HEK293T (cell line): Measurements from ENCODE around the gene PRPF39.
"Not testable (repeated sequence)": the region's sequence is repeated elsewhere in the genome, so short reads cannot be mapped to it uniquely, and the experiment has no call there.

Source experiments
- CTCF ChIA-PET: fragments of 350-600 bp; formaldehyde crosslinking; extraction: SDS; loops from one replicate; lab custom pipeline; 2021; ENCODE audit warnings: antibody characterized with exemption, inconsistent platforms; lab: Yijun Ruan, JAX
- POLR2A ChIA-PET: fragments of 350-600 bp; formaldehyde crosslinking; extraction: SDS; loops from one replicate; lab custom pipeline; 2020; ENCODE audit warnings: antibody characterized with exemption, inconsistent platforms; lab: Yijun Ruan, JAX
- DNase-seq: peaks from one replicate; pipeline ENCODE4 v3.0.0; 2012; ENCODE audit warnings: mixed read lengths; ENCODE audit errors: extremely low spot score
- ARNT ChIP-seq: fragments of 450-650 bp; IDR thresholded peaks from 2 replicates; pipeline ENCODE4 v1.6.1; 2017; ENCODE audit warnings: mild to moderate bottlenecking
- BHLHE40 ChIP-seq: fragments of 450-650 bp; IDR thresholded peaks from 2 replicates; pipeline ENCODE4 v1.6.1; 2016; ENCODE audit warnings: mild to moderate bottlenecking, moderate library complexity, borderline replicate concordance
- CTBP1 ChIP-seq: fragments of 450-650 bp; IDR thresholded peaks from 2 replicates; pipeline ENCODE4 v1.6.1; 2016; ENCODE audit warnings: borderline replicate concordance
- ELF4 ChIP-seq: fragments of 450-650 bp; IDR thresholded peaks from 2 replicates; pipeline ENCODE4 v1.6.1; 2017; ENCODE audit warnings: antibody characterized with exemption
- FOXA1 ChIP-seq: fragments of 450-650 bp; IDR thresholded peaks from 2 replicates; pipeline ENCODE4 v1.6.1; 2016; ENCODE audit warnings: mild to moderate bottlenecking
- FOXK2 ChIP-seq: fragments of 450-650 bp; IDR thresholded peaks from 2 replicates; pipeline ENCODE4 v1.6.1; 2016; ENCODE audit warnings: mild to moderate bottlenecking
- FOXM1 ChIP-seq: fragments of 450-650 bp; IDR thresholded peaks from 2 replicates; pipeline ENCODE4 v1.6.1; 2017; ENCODE audit warnings: mild to moderate bottlenecking, borderline replicate concordance
- HDGF ChIP-seq: fragments of 450-650 bp; IDR thresholded peaks from 2 replicates; pipeline ENCODE4 v1.6.1; 2017; ENCODE audit warnings: antibody characterized with exemption, borderline replicate concordance
- L3MBTL2 ChIP-seq: fragments of 450-650 bp; conservative IDR thresholded peaks from 2 replicates; pipeline ENCODE4 v1.6.1; 2016; ENCODE audit warnings: mild to moderate bottlenecking
- LEF1 ChIP-seq: fragments of 450-650 bp; IDR thresholded peaks from 2 replicates; pipeline ENCODE4 v1.6.1; 2017; ENCODE audit warnings: mild to moderate bottlenecking, borderline replicate concordance
- NFRKB ChIP-seq: fragments of 450-650 bp; IDR thresholded peaks from 2 replicates; pipeline ENCODE4 v1.6.1; 2016; ENCODE audit warnings: mild to moderate bottlenecking, moderate library complexity
- PKNOX1 ChIP-seq: fragments of 450-650 bp; IDR thresholded peaks from 2 replicates; pipeline ENCODE4 v1.6.1; 2016
- SP1 ChIP-seq: fragments of 450-650 bp; IDR thresholded peaks from 2 replicates; pipeline ENCODE4 v1.6.1; 2017
- SUZ12 ChIP-seq: fragments of 450-650 bp; IDR thresholded peaks from 2 replicates; pipeline ENCODE4 v1.6.1; 2016; ENCODE audit warnings: mild to moderate bottlenecking
- TARDBP ChIP-seq: fragments of 450-650 bp; IDR thresholded peaks from 2 replicates; pipeline ENCODE4 v1.6.1; 2016
- ZNF384 ChIP-seq: fragments of 450-650 bp; IDR thresholded peaks from 2 replicates; pipeline ENCODE4 v1.6.1; 2016

PRPF39 gene

GRCh38 chr14:45136399-45136798 lies 52.5 kb downstream of the PRPF39 start:
- POLR2A ChIA-PET: interaction anchor here (0.9 to 4.5 kb wide), 5 partner anchors 11 to 223 kb away, joined by 3 to 32 read pairs (median 5); partner anchors contain the start of genes KLHL28, PRPF39 and TOGARAM1
- DNase-seq: no peak
- TF ChIP-seq SUZ12 (no peak), SP1 (no peak), FOXA1 (no peak), FOXM1 (no peak), NFRKB (no peak), L3MBTL2 (no peak), LEF1 (no peak), ZNF384 (no peak), PKNOX1 (no peak), ARNT (no peak), BHLHE40 (no peak), HDGF (no peak), FOXK2 (no peak), CTBP1 (no peak), ELF4 (no peak), TARDBP (no peak)
- CTCF ChIA-PET: interaction anchor here (0.6 to 1.2 kb wide), 2 partner anchors 95 to 133 kb away, joined by 3 read pairs; no protein-coding TSS in a partner anchor

GRCh38 chr14:45140661-45141187 lies 56.8 kb downstream of the PRPF39 start:
- ChIA-PET POLR2A (interaction anchor here (1.9 kb wide), 1 partner anchor 111 kb away, joined by 4 read pairs; no protein-coding TSS in a partner anchor), CTCF (no interaction called here)
- no peak for DNase-seq
- no peak for TF ChIP-seq TARDBP
- TF ChIP-seq SUZ12: no peak

- DNase-seq, POLR2A ChIA-PET, CTCF ChIA-PET: not testable (repeated sequence)
Observed at GRCh38 chr14:45142083-45142482, 58.2 kb downstream of the PRPF39 start.

GRCh38 chr14:45144658-45145057 lies 60.7 kb downstream of the PRPF39 start:
- no peak for DNase-seq
- CTCF ChIA-PET: no interaction called here
- TF ChIP-seq FOXA1 (no peak), FOXM1 (no peak), PKNOX1 (no peak), NFRKB (no peak), ZNF384 (no peak), BHLHE40 (no peak), CTBP1 (no peak), HDGF (no peak), TARDBP (no peak), LEF1 (no peak)
- POLR2A ChIA-PET: interaction anchor here (0.9 kb wide), 1 partner anchor 10 kb away, joined by 3 read pairs; the partner anchor contains the start of gene FKBP3

- TF ChIP-seq BHLHE40: no peak
- no peak for TF ChIP-seq FOXA1
- no peak for TF ChIP-seq SP1
- TF ChIP-seq L3MBTL2: no peak
- TF ChIP-seq ELF4: no peak
- no peak for TF ChIP-seq NFRKB
- no peak for TF ChIP-seq SUZ12
- no peak for TF ChIP-seq CTBP1
- no peak for TF ChIP-seq HDGF
- TF ChIP-seq ARNT: no peak
- no peak for TF ChIP-seq ZNF384
- DNase-seq: no peak
- ChIA-PET POLR2A (interaction anchor here (0.9 kb wide), 1 partner anchor 11 kb away, joined by 3 read pairs; the partner anchor contains the start of gene FKBP3), CTCF (no interaction called here)
Observed at GRCh38 chr14:45145214-45145613, 61.3 kb downstream of the PRPF39 start.

- TF ChIP-seq BHLHE40 (no peak), ARNT (no peak), FOXK2 (no peak), HDGF (no peak), FOXM1 (no peak), PKNOX1 (no peak), TARDBP (no peak), ELF4 (no peak), SUZ12 (no peak), L3MBTL2 (no peak)
- POLR2A ChIA-PET: no interaction called here
- DNase-seq: no peak
- CTCF ChIA-PET: interaction anchor here (0.7 kb wide), 1 partner anchor 15 kb away, joined by 3 read pairs; no protein-coding TSS in a partner anchor
Observed at GRCh38 chr14:45149602-45150001, 65.7 kb downstream of the PRPF39 start.

GRCh38 chr14:45150386-45150890 lies 66.5 kb downstream of the PRPF39 start:
- no peak for DNase-seq
- POLR2A ChIA-PET: no interaction called here
- CTCF ChIA-PET: interaction anchor here (0.7 kb wide), 1 partner anchor 14 kb away, joined by 3 read pairs; no protein-coding TSS in a partner anchor
- TF ChIP-seq CTBP1 (no peak), FOXA1 (no peak), HDGF (no peak), PKNOX1 (no peak), ARNT (no peak), FOXK2 (no peak), TARDBP (no peak), ELF4 (no peak), L3MBTL2 (no peak), ZNF384 (no peak), SP1 (no peak), NFRKB (no peak), FOXM1 (no peak), SUZ12 (no peak), LEF1 (no peak), BHLHE40 (no peak)
